ENCODE results near the gene TSPAN17. TPM values are rescaled to one million over a fixed set of nuclear protein-coding genes. Genes with fewer than 3 reads are reported as not detected.
"Not testable (repeated sequence)": the region's sequence is repeated elsewhere in the genome, so short reads cannot be mapped to it uniquely, and the experiment has no call there.

The TSPAN17 gene, protein sequence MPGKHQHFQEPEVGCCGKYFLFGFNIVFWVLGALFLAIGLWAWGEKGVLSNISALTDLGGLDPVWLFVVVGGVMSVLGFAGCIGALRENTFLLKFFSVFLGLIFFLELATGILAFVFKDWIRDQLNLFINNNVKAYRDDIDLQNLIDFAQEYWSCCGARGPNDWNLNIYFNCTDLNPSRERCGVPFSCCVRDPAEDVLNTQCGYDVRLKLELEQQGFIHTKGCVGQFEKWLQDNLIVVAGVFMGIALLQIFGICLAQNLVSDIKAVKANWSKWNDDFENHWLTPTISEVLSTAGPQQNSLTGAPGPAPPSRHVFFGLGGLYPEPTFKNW
- polyA plus RNA-seq (2013, experiment 1 of 2; ENCODE audit: insufficient read length): 53.2 TPM
- polyA plus RNA-seq (2013, experiment 2 of 2; ENCODE audit: insufficient read length): 55.1 TPM

DNA sequence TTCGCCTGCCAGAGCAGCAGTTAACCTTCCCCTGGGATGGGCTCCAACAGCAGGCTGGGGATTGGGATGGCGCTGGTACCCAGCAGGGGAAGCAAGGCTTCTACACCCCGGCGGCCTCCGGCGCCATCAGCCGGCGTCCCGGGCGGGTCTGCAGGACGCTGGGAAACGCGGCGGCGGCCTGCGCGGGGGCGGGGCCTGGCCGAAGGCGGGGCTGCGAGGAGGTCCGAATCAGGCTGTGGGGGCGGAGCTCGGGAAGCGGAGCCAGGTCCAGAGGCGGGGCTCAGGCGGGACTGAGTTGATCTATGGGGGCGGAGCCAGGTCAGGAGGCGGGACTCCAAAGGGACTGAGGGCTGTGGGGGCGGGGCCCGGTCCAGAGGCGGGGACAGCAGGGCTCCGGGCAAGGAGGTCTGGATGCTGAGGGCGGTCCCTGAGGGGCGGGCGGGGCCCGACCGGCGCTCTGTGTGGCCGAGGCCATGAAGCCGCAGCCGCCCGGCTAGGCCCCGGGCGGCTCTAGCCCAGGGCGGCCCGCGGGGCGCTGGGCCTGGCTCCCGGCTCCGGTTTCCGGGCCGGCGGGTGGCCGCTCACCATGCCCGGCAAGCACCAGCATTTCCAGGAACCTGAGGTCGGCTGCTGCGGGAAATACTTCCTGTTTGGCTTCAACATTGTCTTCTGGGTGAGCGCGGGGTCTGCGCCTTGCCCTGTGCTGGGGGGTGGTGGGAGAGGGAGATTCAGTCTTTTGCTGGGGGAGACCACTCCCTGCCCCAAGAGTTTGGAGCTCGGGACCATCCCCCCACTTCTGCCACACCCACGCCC is at the start of gene TSPAN17:
TSS of gene TSPAN17 (plus strand) at position 455 of the 813 bp plus-strand sequence. CDS start at position 587, 132 bp downstream.
- DNase-seq: peak; percentile 99

GRCh38 chr5:176599749-176600430 is 47.4 kb upstream of the TSPAN17 start:
- DNase-seq: not testable (repeated sequence)

- DNase-seq: no peak
Measured at GRCh38 chr5:176601901-176602482, 45.3 kb upstream of the TSPAN17 start.

GRCh38 chr5:176603091-176603490 is 44.2 kb upstream of the TSPAN17 start:
- no peak for DNase-seq

DNA sequence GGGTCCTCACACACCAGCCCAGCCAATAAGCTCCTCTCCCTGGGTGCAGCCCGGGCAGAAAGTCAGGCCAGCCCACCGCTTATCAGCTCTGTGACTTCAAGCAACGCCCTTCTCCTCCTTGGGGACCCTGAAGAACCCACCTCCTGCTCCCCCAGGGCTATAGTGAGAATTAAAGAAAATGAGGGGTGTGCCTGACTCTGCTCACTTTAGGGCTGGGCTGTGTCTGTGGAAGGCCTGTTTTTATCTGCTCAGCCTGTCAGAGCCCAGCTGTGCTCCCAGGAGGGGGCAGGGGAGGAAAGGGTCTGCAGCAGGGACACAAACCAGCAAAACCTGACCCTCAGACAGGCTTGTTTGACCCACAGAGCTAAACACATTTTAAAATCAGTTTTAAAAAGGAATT is 41.3 kb upstream of the TSPAN17 start:
- no peak for DNase-seq

DNA sequence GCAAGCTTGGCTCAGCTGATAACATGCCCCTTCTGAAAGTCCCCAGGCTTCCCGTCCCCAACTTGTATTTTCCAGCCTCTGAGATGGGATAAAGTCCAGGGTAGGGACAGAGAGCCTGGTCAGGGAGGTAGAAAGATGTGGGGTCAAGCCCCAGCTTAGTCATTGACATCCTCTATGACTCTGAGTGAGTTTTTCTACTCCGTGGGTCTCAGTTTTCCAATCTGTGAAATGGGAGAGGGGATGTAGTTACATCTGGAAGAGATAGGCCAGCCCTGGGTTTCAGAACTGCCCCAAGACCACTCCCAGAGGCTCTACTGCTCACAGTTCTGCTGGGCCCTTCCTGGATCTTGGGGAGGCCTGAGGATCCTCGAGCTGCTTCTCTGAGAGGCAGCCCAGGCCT is 40.4 kb upstream of the TSPAN17 start:
- no peak for DNase-seq

DNA sequence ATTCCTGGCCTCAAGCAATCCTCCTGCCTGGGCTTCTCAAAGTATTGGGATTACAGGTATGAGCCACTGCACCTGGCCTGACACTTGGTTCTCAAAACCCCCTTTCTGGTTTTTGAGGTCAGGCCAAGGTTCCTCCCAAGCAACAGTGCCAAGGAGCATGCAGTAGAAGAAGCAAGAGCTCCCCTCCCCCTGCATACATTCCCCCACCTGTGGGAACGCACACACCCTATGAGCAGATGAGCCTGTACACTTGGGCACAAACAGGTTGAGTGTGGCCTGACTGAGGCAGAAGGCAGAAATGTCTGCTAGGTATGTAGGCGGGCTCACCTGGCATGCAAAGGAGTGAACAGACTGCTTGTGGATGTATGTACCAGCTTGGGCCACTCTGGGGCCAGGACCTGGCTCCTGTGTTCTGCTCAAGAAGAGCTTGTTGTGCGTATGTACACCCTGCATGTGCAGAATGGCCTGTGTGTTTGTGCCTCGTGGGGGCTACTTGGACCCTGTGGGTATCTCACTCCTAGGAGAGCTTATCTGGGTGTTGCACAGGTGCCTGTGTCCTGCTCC is 39.1 kb upstream of the TSPAN17 start:
- no peak for DNase-seq

DNA sequence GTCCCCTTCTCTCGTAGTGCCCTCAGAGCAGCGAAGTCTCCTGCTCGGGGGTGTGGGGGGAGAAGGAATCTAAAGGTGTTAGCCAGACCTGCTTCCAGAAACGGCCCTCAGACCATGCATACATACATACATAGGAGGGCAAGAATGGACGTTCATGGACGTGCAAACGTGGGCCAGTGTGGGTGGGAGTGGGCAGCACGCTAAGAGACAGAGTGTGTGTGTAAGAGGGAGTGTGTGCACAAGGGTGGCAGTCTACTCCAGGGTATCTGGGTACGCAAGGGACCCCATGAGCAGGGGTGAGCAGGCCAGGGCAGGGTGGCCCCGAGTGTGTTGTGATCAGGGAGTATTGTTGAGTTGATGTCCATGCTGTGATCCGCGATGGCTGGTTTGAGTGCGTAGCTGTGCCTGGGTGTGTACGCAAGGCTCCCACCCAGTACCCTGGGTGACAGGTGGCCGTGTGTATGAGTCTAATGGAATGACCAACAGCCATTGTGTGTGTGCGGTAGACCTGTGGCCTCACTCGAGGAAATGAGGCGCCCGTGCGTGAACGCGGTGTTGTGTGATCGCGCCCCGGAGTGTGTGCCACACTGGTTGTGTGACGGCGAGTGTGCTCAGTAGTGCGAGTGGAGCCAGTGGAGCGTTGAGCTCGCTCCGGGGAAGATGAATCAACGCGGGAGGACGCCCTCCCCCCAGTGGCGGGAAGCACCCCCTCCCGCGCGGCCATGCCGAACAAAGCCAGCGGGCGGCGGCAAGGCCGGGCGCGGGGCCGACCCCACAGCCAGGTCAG is 38.2 kb upstream of the TSPAN17 start:
- no peak for DNase-seq

GRCh38 chr5:176609724-176610434 is 37.4 kb upstream of the TSPAN17 start, which contains the start of gene GPRIN1:
GPRIN1 (minus strand) TSS chr5:176610156; CDS start chr5:176599834, 10,322 bp downstream.
- peak; percentile 64 for DNase-seq

DNA sequence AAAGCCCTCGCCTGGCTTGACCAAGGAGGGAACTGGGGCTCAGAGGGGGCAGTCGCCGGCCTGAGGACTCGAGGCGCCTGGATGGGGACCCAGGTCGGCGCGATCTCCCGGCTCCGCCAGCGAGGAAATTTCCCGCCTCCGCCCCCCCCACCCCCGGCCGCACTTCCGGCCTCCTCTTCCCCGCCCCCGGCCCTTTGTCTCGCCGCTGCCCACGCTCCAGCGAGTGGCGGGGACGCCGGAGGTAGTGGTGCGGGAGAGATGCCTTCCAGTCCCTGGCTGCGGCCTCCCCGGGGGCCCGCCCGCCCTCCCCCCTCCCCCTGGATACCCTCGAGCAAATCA is 36.9 kb upstream of the TSPAN17 start:
- DNase-seq: no peak

- DNase-seq: peak; percentile 79
Measured at GRCh38 chr5:176611435-176611834, 35.8 kb upstream of the TSPAN17 start.

- DNase-seq: no peak
Measured at GRCh38 chr5:176612008-176612407, 35.3 kb upstream of the TSPAN17 start.

- no peak for DNase-seq
Measured at GRCh38 chr5:176612855-176613254, 34.4 kb upstream of the TSPAN17 start.

DNA sequence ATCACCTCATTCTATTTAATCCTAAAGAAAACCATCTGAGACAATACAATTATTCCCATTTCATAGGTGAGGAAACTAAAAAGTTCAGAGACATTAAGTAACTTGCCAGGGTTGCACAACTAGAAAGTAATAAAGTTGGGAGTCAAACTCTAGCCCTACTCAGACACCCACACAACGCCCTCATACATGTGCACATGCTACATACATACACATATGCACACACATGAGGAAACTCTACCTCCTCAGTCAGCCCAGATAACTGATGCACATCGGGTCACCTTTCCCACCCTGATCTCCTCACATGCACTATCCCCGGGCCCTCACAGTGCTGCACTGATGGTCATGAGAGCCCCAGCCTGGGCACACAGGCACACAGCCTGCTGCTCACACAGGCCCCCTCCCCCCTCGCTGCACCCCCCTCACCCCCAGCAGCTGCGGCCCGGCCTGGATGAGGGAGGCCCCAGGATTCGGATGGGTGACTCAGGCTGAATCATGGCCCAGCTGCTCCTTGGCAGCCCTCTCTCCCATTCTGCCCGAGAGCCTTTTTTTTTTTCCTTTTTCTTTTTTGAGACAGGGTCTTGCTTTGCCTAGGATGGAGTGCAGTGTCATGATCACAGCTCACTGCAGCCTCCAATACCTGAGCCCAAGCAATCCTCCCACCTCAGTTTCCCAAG is 32.3 kb upstream of the TSPAN17 start:
- DNase-seq: peak; percentile 65

DNA sequence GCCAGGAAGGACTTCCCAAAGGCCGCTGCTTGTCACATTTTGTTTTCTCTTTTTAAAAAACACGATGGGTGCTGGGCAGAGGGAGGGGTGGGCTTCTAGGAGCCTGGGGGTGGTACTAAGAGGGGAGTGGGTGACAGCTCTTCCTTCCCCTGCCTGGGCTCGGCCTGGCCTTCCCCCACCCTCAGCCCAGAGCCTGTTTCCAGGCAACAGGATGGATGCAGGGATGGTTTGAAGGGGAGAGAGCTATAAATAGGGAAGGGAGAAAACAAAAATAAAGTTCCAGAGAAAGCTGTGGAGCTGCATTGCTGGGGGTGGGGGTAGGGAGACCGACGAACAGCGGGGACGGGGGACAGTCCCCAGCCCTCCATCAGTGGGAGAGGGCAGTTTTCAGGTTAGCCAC is 30.8 kb upstream of the TSPAN17 start:
- DNase-seq: no peak

DNA sequence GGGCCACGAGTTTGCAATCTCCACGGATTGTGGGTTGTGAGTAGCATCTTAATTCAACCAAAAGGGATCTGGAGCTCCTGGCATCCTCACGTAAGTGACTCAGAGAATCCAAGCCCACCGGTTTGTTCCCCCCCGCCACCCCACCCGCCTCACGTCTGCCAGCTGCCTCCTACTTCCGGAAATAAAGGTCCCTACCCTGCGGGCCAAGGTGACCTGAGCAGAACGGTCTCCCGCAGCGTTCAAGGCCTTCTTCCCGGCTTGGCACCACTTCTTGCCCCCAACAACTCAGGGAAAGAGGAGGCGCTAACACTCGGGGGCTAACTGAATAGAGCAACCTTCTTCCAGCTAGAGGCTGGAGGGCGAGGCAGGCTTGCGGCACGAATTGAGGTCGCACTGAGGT is 28.5 kb upstream of the TSPAN17 start:
- no peak for DNase-seq

DNA sequence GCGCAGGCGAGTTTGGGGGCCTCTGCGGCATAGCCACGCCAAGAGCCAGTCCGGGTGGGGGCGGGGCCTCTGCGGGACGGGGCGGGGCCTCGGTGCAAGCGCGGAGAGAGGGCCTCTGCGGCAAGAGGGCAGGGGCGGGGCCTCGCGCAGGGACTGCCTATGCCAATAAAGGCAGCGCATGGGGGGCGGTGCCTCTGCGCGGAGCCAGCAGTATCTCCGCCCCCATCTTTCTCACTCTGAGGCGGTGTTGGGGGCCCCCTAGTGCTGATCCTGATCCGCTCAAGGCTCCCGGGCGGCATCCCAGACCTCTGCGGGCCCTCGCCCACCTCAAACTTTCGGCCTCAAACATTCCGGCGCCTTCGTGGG is 28.1 kb upstream of the TSPAN17 start:
- DNase-seq: peak; percentile 85

DNA sequence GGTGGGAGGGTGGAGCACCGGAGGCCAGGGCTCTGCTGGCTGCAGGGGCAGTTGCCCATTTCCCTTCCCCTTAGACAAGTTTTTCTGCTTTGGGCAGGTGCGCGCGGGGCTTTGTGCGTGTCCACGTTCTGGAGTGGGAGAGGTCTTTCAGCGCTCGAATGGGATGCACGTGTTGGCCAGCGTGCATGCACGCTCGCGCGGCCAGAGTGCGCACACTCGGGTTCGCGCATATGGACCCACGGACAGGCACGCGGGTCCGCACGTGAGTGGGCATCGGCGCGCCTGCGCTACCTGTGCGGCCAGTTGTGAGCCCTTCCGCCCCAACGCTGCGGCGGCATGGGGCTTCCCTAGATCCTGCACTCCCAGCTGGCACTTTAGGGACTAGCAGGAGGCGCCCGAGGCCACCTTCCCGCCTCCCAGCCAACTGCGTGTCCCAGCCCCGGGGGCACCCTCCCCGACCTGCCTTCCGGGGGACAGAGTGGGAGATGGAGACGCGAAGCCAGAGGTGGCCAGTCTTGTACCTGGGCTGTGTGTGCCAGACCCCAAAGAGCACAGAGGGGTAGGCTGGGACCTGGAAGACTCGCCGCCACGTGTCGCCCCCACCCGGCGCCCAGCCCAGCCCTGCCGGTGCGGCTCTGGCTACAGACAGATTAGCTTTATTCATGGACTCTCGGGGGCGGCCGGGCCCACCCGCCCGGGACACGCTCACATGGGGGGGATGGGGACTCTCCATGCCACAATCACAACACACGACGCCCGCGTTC is 27.5 kb upstream of the TSPAN17 start:
- DNase-seq: no peak

DNA sequence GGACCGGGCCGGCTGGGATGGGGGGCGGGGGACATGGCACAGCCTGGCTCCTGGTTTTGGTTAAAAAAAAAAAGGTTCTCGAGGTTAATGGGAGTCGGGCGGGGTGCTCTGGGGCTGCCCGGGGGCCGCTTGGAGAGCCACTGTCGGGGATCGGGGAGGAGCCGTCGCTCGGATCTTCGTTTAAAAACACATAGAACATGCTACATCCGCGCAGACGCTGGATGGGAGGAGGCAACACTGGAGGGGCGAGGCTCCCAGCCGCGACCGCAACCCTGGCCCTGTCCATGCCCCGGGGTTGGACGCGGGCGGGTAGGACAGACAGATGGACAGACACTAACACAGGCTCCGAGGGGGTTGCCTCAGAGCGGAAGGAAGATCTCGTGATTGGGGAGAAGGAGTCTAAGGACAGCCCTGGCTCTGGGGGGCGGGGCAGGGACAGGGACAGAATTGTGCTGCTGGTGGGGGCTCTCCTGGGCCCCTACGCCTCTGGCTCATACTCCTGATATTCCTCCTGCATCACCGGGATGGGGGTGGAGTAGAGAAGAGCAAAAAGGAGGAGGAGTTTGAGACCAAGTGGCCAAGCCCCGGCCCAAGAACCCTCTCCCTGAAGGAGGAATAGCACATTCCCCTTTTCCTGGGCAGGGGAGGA is 26.8 kb upstream of the TSPAN17 start:
- no peak for DNase-seq
